Esophagus squamous epithelium (tissue), 5 donors: Measurements from ENCODE around the gene TXNDC11. TPM values are rescaled to one million over a fixed set of nuclear protein-coding genes. Genes with fewer than 3 reads are reported as not detected.

Experiments
- DNase-seq: peaks from one replicate; lab custom pipeline; 2025; lab: John Stamatoyannopoulos, UW
- H3K27ac ChIP-seq, 4 donors: fragments of 200-600 bp; sonication (generic); one replicate each; pipeline ENCODE4 v1.5.1; 2016 to 2019; ENCODE audit warnings: mild to moderate bottlenecking in 1 of 4
- H3K27me3 ChIP-seq, 4 donors: fragments of 200-600 bp; sonication (generic); 1 replicate in 3 of 4; 2 replicates in 1 of 4; pipeline versions ENCODE4 v1.5.1 to v1.6.0; 2017 to 2021; ENCODE audit warnings: antibody characterized with exemption in 1 of 4
- H3K36me3 ChIP-seq, 3 donors: fragments of 200-600 bp; sonication (generic); one replicate each; pipeline ENCODE4 v1.5.1; 2016 to 2019
- H3K4me1 ChIP-seq, 3 donors: fragments of 200-600 bp; sonication (generic); one replicate each; pipeline ENCODE4 v1.5.1; 2017 to 2019
- H3K4me3 ChIP-seq, 4 donors: fragments of 200-600 bp; sonication (generic); 1 replicate in 3 of 4; 2 replicates in 1 of 4; pipeline ENCODE4 v1.5.1; 2016 to 2019; ENCODE audit warnings: mild to moderate bottlenecking in 2 of 4, moderate library complexity in 1 of 4
- H3K9me3 ChIP-seq, 3 donors: fragments of 200-600 bp; sonication (generic); one replicate each; pipeline ENCODE4 v1.5.1; 2016 to 2019
- CTCF ChIP-seq, 6 experiments: fragments of 450-650 bp in 4 of 6; fragments of 200-600 bp in 2 of 6; sonication (generic) in 2 of 6; IDR thresholded peaks; one replicate each; pipeline ENCODE4 v1.5.1; 2016 to 2019; ENCODE audit warnings: antibody characterized with exemption in 6 of 6, mild to moderate bottlenecking in 4 of 6, moderate library complexity in 4 of 6
- POLR2A ChIP-seq, 4 donors: fragments of 450-650 bp; IDR thresholded peaks; one replicate each; pipeline ENCODE4 v1.6.1; 2017; ENCODE audit warnings: antibody characterized with exemption in 4 of 4, mild to moderate bottlenecking in 4 of 4, moderate library complexity in 3 of 4
- WGBS, 2 donors: methylation state at CpG; one replicate each; pipeline ENCODE4 v1.1.5; 2018; 5-methylcytosine and 5-hydroxymethylcytosine counted together
- intact Hi-C: fragments of 100-400 bp; cut with DNase I; formaldehyde crosslinking; loops from one replicate; pipeline ENCODE4 v1.15.0; 2022
- total RNA-seq, 4 donors: library from RNA; depleted of rRNA; stranded (reverse); fragments of >200 nt; gene quantifications; one replicate each; pipeline ENCODE4 v1.1.0, GENCODE V29; 2016
- donor health status: DM: yes; HTN: yes; CAD: no.

Gene TXNDC11
- total RNA-seq, 4 donors from 2014 or later: 26.0 to 39.1 (median 35.9) TPM

- no peaks in the 10 kb centered on the region for H3K27me3 ChIP-seq
- H3K4me3 ChIP-seq: peak overlapping the region; percentile 75 to 96 (median 94)
- no peak for DNase-seq
- H3K27ac ChIP-seq: peak overlapping the region; percentile 98 to 100 (median 99)
- H3K36me3 ChIP-seq: peaks cover 0 to 13% (median 0%) of the 10 kb centered on the region in 3 donors
- peaks cover 14 to 51% (median 19%) of the 10 kb centered on the region in 3 donors for H3K4me1 ChIP-seq
- intact Hi-C loops: loop anchor here (5.0 kb wide), 1 partner anchor 55 kb away; the partner anchor contains the start of gene ZC3H7A
- no peaks in the 10 kb centered on the region for H3K9me3 ChIP-seq
- TF ChIP-seq POLR2A (IDR thresholded peaks at IDR 0.05) (no peak), CTCF (IDR thresholded peaks at IDR 0.05) (peak in 1 of 6 experiments; percentile 28)
- 0% methylated on average over 5 of the region's 37 CpGs; no CpG with 5 or more reads in 1 of the 2 donors for WGBS, 2 donors
Observed at GRCh38 chr16:11742093-11742535, 543 bp downstream of the TXNDC11 start.

GRCh38 chr16:11740567-11740966 is 2.1 kb downstream of the TXNDC11 start:
- DNase-seq: no peak
- peaks cover 14 to 61% (median 19%) of the 10 kb centered on the region in 3 donors for H3K4me1 ChIP-seq
- TF ChIP-seq POLR2A (IDR thresholded peaks at IDR 0.05) (no peak), CTCF (IDR thresholded peaks at IDR 0.05) (no peak)
- H3K4me3 ChIP-seq: peak overlapping the region in 3 of 4 donors; percentile 75 to 96 (median 91)
- H3K27ac ChIP-seq: peak overlapping the region; percentile 22 to 99 (median 70)
- intact Hi-C loops: loop anchor here (5.0 kb wide), 1 partner anchor 57 kb away; the partner anchor contains the start of gene ZC3H7A
- H3K36me3 ChIP-seq: peaks cover 0 to 29% (median 8%) of the 10 kb centered on the region in 3 donors
- no peaks in the 10 kb centered on the region for H3K27me3 ChIP-seq
- 46 to 49% methylated on average over 3 of the region's 3 CpGs for WGBS, 2 donors
- no peaks in the 10 kb centered on the region for H3K9me3 ChIP-seq

- Histone ChIP-seq H3K4me1 (peaks cover 14 to 68% (median 19%) of the 10 kb centered on the region in 3 donors), H3K27me3 (no peaks in the 10 kb centered on the region), H3K27ac (no peak overlapping the region), H3K9me3 (no peaks in the 10 kb centered on the region), H3K4me3 (no peak overlapping the region), H3K36me3 (peaks cover 6 to 45% (median 8%) of the 10 kb centered on the region in 3 donors)
- 84 to 85% methylated on average over 15 of the region's 15 CpGs for WGBS, 2 donors
- intact Hi-C loops: no loop called here
- no peak for TF ChIP-seq POLR2A (IDR thresholded peaks at IDR 0.05)
- no peak for DNase-seq
Observed at GRCh38 chr16:11738742-11739544, 3.7 kb downstream of the TXNDC11 start.

- Histone ChIP-seq H3K27ac (no peak overlapping the region), H3K27me3 (no peaks in the 10 kb centered on the region), H3K4me3 (no peak overlapping the region), H3K4me1 (peaks cover 13 to 59% (median 14%) of the 10 kb centered on the region in 3 donors), H3K9me3 (no peaks in the 10 kb centered on the region), H3K36me3 (peaks cover 6 to 57% (median 13%) of the 10 kb centered on the region in 3 donors)
- no peak for TF ChIP-seq POLR2A (IDR thresholded peaks at IDR 0.05)
- no peak for TF ChIP-seq CTCF (IDR thresholded peaks at IDR 0.05)
- intact Hi-C loops: no loop called here
- no peak for DNase-seq
- WGBS, 2 donors: 50 to 67% methylated on average over 8 of the region's 8 CpGs
Observed at GRCh38 chr16:11737713-11738112, 4.9 kb downstream of the TXNDC11 start.

- no peak for TF ChIP-seq CTCF (IDR thresholded peaks at IDR 0.05)
- TF ChIP-seq POLR2A (IDR thresholded peaks at IDR 0.05): no peak
- H3K27me3 ChIP-seq: no peaks in the 10 kb centered on the region
- H3K4me3 ChIP-seq: no peak overlapping the region
- H3K36me3 ChIP-seq: peaks cover 6 to 65% (median 13%) of the 10 kb centered on the region in 3 donors
- intact Hi-C loops: no loop called here
- no peaks in the 10 kb centered on the region for H3K9me3 ChIP-seq
- 77 to 82% methylated on average over 6 of the region's 6 CpGs for WGBS, 2 donors
- peak overlapping the region in 1 of 4 donors; percentile 2 for H3K27ac ChIP-seq
- DNase-seq: no peak
- peaks cover 13 to 59% (median 14%) of the 10 kb centered on the region in 3 donors for H3K4me1 ChIP-seq
Observed at GRCh38 chr16:11736903-11737302, 5.8 kb downstream of the TXNDC11 start.
